ENCODE measurements around the gene SIRPA.

- TF ChIP-seq CTCF (IDR thresholded peaks at IDR 0.05): no peak
- no peak for TF ChIP-seq ZFX (IDR thresholded peaks at IDR 0.05; ENCODE audit: borderline replicate concordance)
These were observed 80.1 kb downstream of the SIRPA start for GRCh38 chr20:1975291-1975690.

All from 22Rv1 (cell line).